Activated T-helper 2 cell treated with anti-CD3 and anti-CD28 coated beads, Interferon-gamma antibody, Interleukin-2, Interleukin-4, amounts not matched to agents 10 μg/mL and 5 μg/mL and 100 μg/mL, durations not matched to agents 14 hours and 24 hours and 36 hours (primary cell): ENCODE results near the gene SLC22A14. TPM values are rescaled to one million over a fixed set of nuclear protein-coding genes. Genes with fewer than 3 reads are reported as not detected.

ENCODE experiments used
- DNase-seq: peaks from one replicate; pipeline ENCODE4 v3.0.0; 2021; ENCODE audit warnings: low spot score
- H3K27ac Mint-ChIP-seq: one replicate; pipeline ENCODE4 v1.8.0; 2021; ENCODE audit warnings: mixed read lengths
- H3K27me3 Mint-ChIP-seq: one replicate; pipeline ENCODE4 v1.8.0; 2021; ENCODE audit warnings: low read depth, mixed read lengths
- H3K36me3 Mint-ChIP-seq: one replicate; pipeline ENCODE4 v1.8.0; 2021; ENCODE audit warnings: low read depth, mixed read lengths
- H3K4me1 Mint-ChIP-seq: one replicate; pipeline ENCODE4 v1.8.0; 2021; ENCODE audit warnings: low read depth, mixed read lengths
- H3K4me3 Mint-ChIP-seq: one replicate; pipeline ENCODE4 v1.8.0; 2021; ENCODE audit warnings: low read depth, mild to moderate bottlenecking, moderate library complexity, mixed read lengths
- H3K9me3 Mint-ChIP-seq: one replicate; pipeline ENCODE4 v1.8.0; 2021; ENCODE audit warnings: mixed read lengths
- intact Hi-C: fragments of 100-400 bp; cut with micrococcal nuclease; formaldehyde crosslinking; loops from one replicate; pipeline ENCODE4 v1.15.1; 2023
- total RNA-seq: library from RNA; stranded (reverse); gene quantifications from 2 replicates; pipeline ENCODE4 v1.2.3, GENCODE V29; 2022

The SLC22A14 gene
- total RNA-seq, 1 donor from 2014 or later: not detected

GRCh38 chr3:38257583-38257982 is 24.5 kb upstream of the SLC22A14 start:
- intact Hi-C loops: loop anchor here (5.0 kb wide), 3 partner anchors 50 to 120 kb away; partner anchors contain the start of genes ACAA1, MYD88 and OXSR1
- peaks cover 36% of the 10 kb centered on the region for H3K4me1 Mint-ChIP-seq
- no peak overlapping the region for H3K4me3 Mint-ChIP-seq
- DNase-seq: no peak
- no peaks in the 10 kb centered on the region for H3K27me3 Mint-ChIP-seq
- peaks cover 49% of the 10 kb centered on the region for H3K36me3 Mint-ChIP-seq
- no peaks in the 10 kb centered on the region for H3K9me3 Mint-ChIP-seq
- no peak overlapping the region for H3K27ac Mint-ChIP-seq

- intact Hi-C loops: no loop called here
- H3K27me3 Mint-ChIP-seq: no peaks in the 10 kb centered on the region
- H3K9me3 Mint-ChIP-seq: no peaks in the 10 kb centered on the region
- H3K27ac Mint-ChIP-seq: no peak overlapping the region
- peaks cover 22% of the 10 kb centered on the region for H3K36me3 Mint-ChIP-seq
- H3K4me1 Mint-ChIP-seq: peaks cover 31% of the 10 kb centered on the region
- H3K4me3 Mint-ChIP-seq: no peak overlapping the region
- DNase-seq: no peak
Measured at GRCh38 chr3:38260474-38260873, 21.6 kb upstream of the SLC22A14 start.

- peaks cover 20% of the 10 kb centered on the region for H3K4me1 Mint-ChIP-seq
- H3K36me3 Mint-ChIP-seq: no peaks in the 10 kb centered on the region
- H3K27me3 Mint-ChIP-seq: no peaks in the 10 kb centered on the region
- no peak overlapping the region for H3K4me3 Mint-ChIP-seq
- intact Hi-C loops: no loop called here
- no peak overlapping the region for H3K27ac Mint-ChIP-seq
- H3K9me3 Mint-ChIP-seq: no peaks in the 10 kb centered on the region
- no peak for DNase-seq
Measured at GRCh38 chr3:38264353-38264771, 17.7 kb upstream of the SLC22A14 start.

GRCh38 chr3:38264779-38265178 is 17.3 kb upstream of the SLC22A14 start:
- no peak for DNase-seq
- H3K27ac Mint-ChIP-seq: no peak overlapping the region
- intact Hi-C loops: no loop called here
- H3K36me3 Mint-ChIP-seq: no peaks in the 10 kb centered on the region
- no peaks in the 10 kb centered on the region for H3K27me3 Mint-ChIP-seq
- no peaks in the 10 kb centered on the region for H3K9me3 Mint-ChIP-seq
- H3K4me3 Mint-ChIP-seq: no peak overlapping the region
- H3K4me1 Mint-ChIP-seq: peaks cover 17% of the 10 kb centered on the region

GRCh38 chr3:38265604-38266307 is 16.3 kb upstream of the SLC22A14 start, which contains the start of gene SLC22A13:
TSS of gene SLC22A13 (plus strand) at chr3:38265812. CDS start at chr3:38265861, 49 bp downstream.
- no peak within 1 kb of the TSS for H3K27ac Mint-ChIP-seq

GRCh38 chr3:38266810-38267209 is 15.3 kb upstream of the SLC22A14 start:
- peaks cover 11% of the 10 kb centered on the region for H3K4me1 Mint-ChIP-seq
- H3K9me3 Mint-ChIP-seq: no peaks in the 10 kb centered on the region
- H3K27me3 Mint-ChIP-seq: no peaks in the 10 kb centered on the region
- DNase-seq: no peak
- H3K36me3 Mint-ChIP-seq: no peaks in the 10 kb centered on the region
- H3K27ac Mint-ChIP-seq: no peak overlapping the region
- H3K4me3 Mint-ChIP-seq: no peak overlapping the region
- intact Hi-C loops: no loop called here

More at GRCh38 chr3:38265604-38266307, 16.3 kb upstream of the SLC22A14 start, which contains the start of gene SLC22A13:
- Mint-ChIP-seq H3K4me1 (peaks cover 11% of the 10 kb centered on the region), H3K36me3 (no peaks in the 10 kb centered on the region), H3K9me3 (no peaks in the 10 kb centered on the region), H3K27me3 (no peaks in the 10 kb centered on the region), H3K4me3 (no peak within 1 kb of the TSS)
- intact Hi-C loops: no loop called here
- no peak for DNase-seq

GRCh38 chr3:38267662-38268061 is 14.4 kb upstream of the SLC22A14 start:
- intact Hi-C loops: no loop called here
- no peak overlapping the region for H3K27ac Mint-ChIP-seq

GRCh38 chr3:38268087-38268486 is 14.0 kb upstream of the SLC22A14 start:
- H3K27ac Mint-ChIP-seq: no peak overlapping the region
- no peaks in the 10 kb centered on the region for H3K9me3 Mint-ChIP-seq

More at GRCh38 chr3:38267662-38268061, 14.4 kb upstream of the SLC22A14 start:
- Mint-ChIP-seq H3K36me3 (no peaks in the 10 kb centered on the region), H3K27me3 (no peaks in the 10 kb centered on the region), H3K4me1 (peaks cover 11% of the 10 kb centered on the region), H3K4me3 (no peak overlapping the region), H3K9me3 (no peaks in the 10 kb centered on the region)
- DNase-seq: no peak

GRCh38 chr3:38268522-38268921 is 13.6 kb upstream of the SLC22A14 start:
- intact Hi-C loops: no loop called here
- no peak for DNase-seq
- H3K36me3 Mint-ChIP-seq: no peaks in the 10 kb centered on the region
- H3K4me3 Mint-ChIP-seq: no peak overlapping the region
- no peaks in the 10 kb centered on the region for H3K9me3 Mint-ChIP-seq
- peaks cover 11% of the 10 kb centered on the region for H3K4me1 Mint-ChIP-seq
- H3K27me3 Mint-ChIP-seq: no peaks in the 10 kb centered on the region
- H3K27ac Mint-ChIP-seq: no peak overlapping the region

More at GRCh38 chr3:38268087-38268486, 14.0 kb upstream of the SLC22A14 start:
- Mint-ChIP-seq H3K4me1 (peaks cover 11% of the 10 kb centered on the region), H3K36me3 (no peaks in the 10 kb centered on the region), H3K27me3 (no peaks in the 10 kb centered on the region), H3K4me3 (no peak overlapping the region)
- intact Hi-C loops: no loop called here
- no peak for DNase-seq

- intact Hi-C loops: no loop called here
- Mint-ChIP-seq H3K27ac (no peak overlapping the region), H3K9me3 (no peaks in the 10 kb centered on the region), H3K36me3 (no peaks in the 10 kb centered on the region), H3K4me3 (no peak overlapping the region), H3K27me3 (no peaks in the 10 kb centered on the region), H3K4me1 (peaks cover 11% of the 10 kb centered on the region)
- no peak for DNase-seq
Measured at GRCh38 chr3:38270606-38271005, 11.5 kb upstream of the SLC22A14 start.

GRCh38 chr3:38271553-38271952 is 10.5 kb upstream of the SLC22A14 start:
- H3K4me1 Mint-ChIP-seq: peaks cover 11% of the 10 kb centered on the region
- no peak overlapping the region for H3K4me3 Mint-ChIP-seq
- H3K9me3 Mint-ChIP-seq: no peaks in the 10 kb centered on the region
- no peak overlapping the region for H3K27ac Mint-ChIP-seq
- intact Hi-C loops: no loop called here
- no peak for DNase-seq
- H3K27me3 Mint-ChIP-seq: no peaks in the 10 kb centered on the region
- H3K36me3 Mint-ChIP-seq: no peaks in the 10 kb centered on the region

- no peaks in the 10 kb centered on the region for H3K27me3 Mint-ChIP-seq
- H3K4me1 Mint-ChIP-seq: no peaks in the 10 kb centered on the region
- H3K4me3 Mint-ChIP-seq: no peak overlapping the region
- H3K9me3 Mint-ChIP-seq: no peaks in the 10 kb centered on the region
- intact Hi-C loops: no loop called here
- H3K27ac Mint-ChIP-seq: no peak overlapping the region
- no peaks in the 10 kb centered on the region for H3K36me3 Mint-ChIP-seq
- DNase-seq: no peak
Measured at GRCh38 chr3:38274864-38275649, 7.0 kb upstream of the SLC22A14 start.

- DNase-seq: no peak
- no peaks in the 10 kb centered on the region for H3K9me3 Mint-ChIP-seq
- no peak overlapping the region for H3K27ac Mint-ChIP-seq
- no peaks in the 10 kb centered on the region for H3K27me3 Mint-ChIP-seq
- H3K36me3 Mint-ChIP-seq: no peaks in the 10 kb centered on the region
- H3K4me1 Mint-ChIP-seq: no peaks in the 10 kb centered on the region
- H3K4me3 Mint-ChIP-seq: no peak overlapping the region
- intact Hi-C loops: no loop called here
Measured at GRCh38 chr3:38275658-38276057, 6.4 kb upstream of the SLC22A14 start.
